ENCODE measurements around the gene IFT172. TPM values are rescaled to one million over a fixed set of nuclear protein-coding genes. Genes with fewer than 3 reads are reported as not detected.
"Not testable (repeated sequence)": the region's sequence is repeated elsewhere in the genome, so short reads cannot be mapped to it uniquely, and the experiment has no call there.

The IFT172 gene
- total and polyA plus RNA-seq, 5 experiments from 2014 or later: 1.1 to 40.6 (median 4.9) TPM

- POLR2A ChIA-PET: interaction anchor here (1.5 kb wide), 1 partner anchor 10 kb away, joined by 3 read pairs; no protein-coding TSS in a partner anchor
- no peaks in the 10 kb centered on the region for H3K9me3 Mint-ChIP-seq
- peak in 8 of 10 donors; percentile 16 to 79 (median 40) for DNase-seq
- ATAC-seq: peak; percentile 43 to 82
- H3K27me3 Mint-ChIP-seq: no peaks in the 10 kb centered on the region
- peaks cover 0 to 61% (median 30%) of the 10 kb centered on the region in 3 donors for H3K36me3 Mint-ChIP-seq
- H3K27ac Mint-ChIP-seq: peak within 1 kb of the TSS in 9 of 10 donors; percentile 3 to 93 (median 55)
- peaks cover 0 to 7% (median 6%) of the 10 kb centered on the region in 4 donors for H3K4me1 Mint-ChIP-seq
- H3K4me3 Mint-ChIP-seq: peak within 1 kb of the TSS in 2 of 10 donors; percentile 48
Observed at GRCh38 chr2:27441958-27442919, 47.3 kb downstream of the IFT172 start, which contains the start of gene KRTCAP3. KRTCAP3 (plus strand) TSS chr2:27442381; CDS start chr2:27442413, 32 bp downstream.

GRCh38 chr2:27441226-27441926 lies 48.2 kb downstream of the IFT172 start:
- peak overlapping the region in 4 of 10 donors; percentile 14 to 82 (median 42) for H3K27ac Mint-ChIP-seq
- peaks cover 0 to 67% (median 32%) of the 10 kb centered on the region in 3 donors for H3K36me3 Mint-ChIP-seq
- no peaks in the 10 kb centered on the region for H3K9me3 Mint-ChIP-seq
- H3K27me3 Mint-ChIP-seq: no peaks in the 10 kb centered on the region
- DNase-seq (no peak), ATAC-seq (no peak)
- no peak overlapping the region for H3K4me3 Mint-ChIP-seq
- peaks cover 0 to 7% (median 6%) of the 10 kb centered on the region in 4 donors for H3K4me1 Mint-ChIP-seq
- POLR2A ChIA-PET: interaction anchor here (1.5 kb wide), 1 partner anchor 9 kb away, joined by 3 read pairs; no protein-coding TSS in a partner anchor

DNA sequence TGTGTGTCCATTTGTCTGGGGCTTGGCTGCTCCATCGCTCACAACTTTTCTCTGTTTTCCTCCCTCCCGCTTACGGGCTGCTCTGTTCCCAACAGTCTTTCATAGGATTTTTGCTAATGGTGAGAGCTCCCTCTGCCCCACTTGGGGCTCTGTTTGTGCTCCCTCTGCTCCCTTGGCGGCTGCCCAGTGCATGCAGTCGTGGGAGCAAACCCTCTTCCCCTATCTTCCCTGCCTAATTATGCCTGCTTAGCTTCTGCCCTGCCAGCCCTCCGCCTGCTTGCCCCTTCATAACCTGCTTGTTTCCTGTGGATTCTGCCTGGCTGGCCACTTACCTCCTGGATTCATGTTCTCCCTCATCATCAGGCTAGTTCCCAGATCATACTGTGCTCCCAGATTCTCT lies 53.9 kb downstream of the IFT172 start:
- POLR2A ChIA-PET: interaction anchor here (1.1 kb wide), 1 partner anchor 13 kb away, joined by 3 read pairs; no protein-coding TSS in a partner anchor
- Mint-ChIP-seq H3K27me3 (no peaks in the 10 kb centered on the region), H3K27ac (peak overlapping the region in 4 of 10 donors; percentile 51 to 77 (median 64)), H3K36me3 (peaks cover 4 to 86% (median 37%) of the 10 kb centered on the region in 3 donors), H3K4me1 (peaks cover 15 to 36% (median 26%) of the 10 kb centered on the region in 4 donors), H3K9me3 (no peaks in the 10 kb centered on the region), H3K4me3 (no peak overlapping the region)
- DNase-seq (no peak), ATAC-seq (no peak)

- no peaks in the 10 kb centered on the region for H3K9me3 Mint-ChIP-seq
- peak overlapping the region in 9 of 10 donors; percentile 23 to 94 (median 63) for H3K4me3 Mint-ChIP-seq
- peak overlapping the region in 9 of 10 donors; percentile 14 to 96 (median 79) for H3K27ac Mint-ChIP-seq
- peaks cover 26 to 62% (median 50%) of the 10 kb centered on the region in 4 donors for H3K4me1 Mint-ChIP-seq
- no peak for DNase-seq
- H3K27me3 Mint-ChIP-seq: no peaks in the 10 kb centered on the region
- H3K36me3 Mint-ChIP-seq: peaks cover 4 to 44% (median 21%) of the 10 kb centered on the region in 3 donors
- no peak for ATAC-seq
- POLR2A ChIA-PET: interaction anchor here (0.6 to 1.8 kb wide), 4 partner anchors 8 to 232 kb away, joined by 4 to 6 read pairs (median 5); partner anchors contain the start of genes EIF2B4, PPM1G, SLC4A1AP and SNX17
Observed at GRCh38 chr2:27431395-27431794, 58.1 kb downstream of the IFT172 start.

DNA sequence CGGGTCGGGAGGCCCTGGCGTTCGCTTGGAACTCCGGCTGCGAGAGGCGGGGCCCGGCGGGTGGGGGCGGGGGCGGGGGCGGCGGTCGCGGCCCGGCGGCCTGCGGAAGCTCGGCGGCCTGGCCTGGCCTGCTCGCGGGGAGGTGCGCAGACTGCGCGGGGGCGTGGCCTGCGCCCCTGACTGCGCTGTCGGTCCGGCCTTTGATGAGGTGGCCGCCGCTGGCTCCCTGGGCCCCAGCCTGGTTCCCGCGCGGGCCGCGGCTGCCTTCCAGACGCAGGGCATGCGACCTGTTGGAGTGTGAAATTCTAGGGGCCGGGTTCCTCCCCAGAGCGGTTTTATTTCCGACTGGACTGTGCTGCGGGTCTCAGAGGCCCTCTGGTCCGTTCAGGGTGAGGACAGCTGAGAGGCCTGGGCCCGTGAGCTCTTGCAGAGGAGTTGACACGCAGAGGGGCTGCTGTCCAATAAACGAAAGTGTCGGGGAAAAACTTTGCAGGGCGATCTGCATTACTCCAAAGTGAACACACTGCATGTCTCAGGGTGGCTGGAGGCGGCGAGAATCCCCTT lies 60.5 kb downstream of the IFT172 start:
- peak; percentile 49 to 65 for ATAC-seq
- Mint-ChIP-seq H3K9me3 (no peaks in the 10 kb centered on the region), H3K4me3 (peak overlapping the region; percentile 94 to 100 (median 96)), H3K27ac (peak overlapping the region; percentile 90 to 99 (median 96)), H3K27me3 (no peaks in the 10 kb centered on the region), H3K36me3 (peaks cover 0 to 21% (median 7%) of the 10 kb centered on the region in 3 donors), H3K4me1 (peaks cover 26 to 50% (median 48%) of the 10 kb centered on the region in 4 donors)
- peak in 6 of 10 donors; percentile 41 to 77 (median 60) for DNase-seq
- POLR2A ChIA-PET: interaction anchor here (0.5 to 3.7 kb wide), 20 partner anchors 10 to 377 kb away, joined by 3 to 58 read pairs (median 5); partner anchors contain the start of genes AGBL5, EIF2B4, GTF3C2 and IFT172

- Mint-ChIP-seq H3K4me1 (peaks cover 22 to 45% (median 43%) of the 10 kb centered on the region in 4 donors), H3K4me3 (peak within 1 kb of the TSS; percentile 95 to 100 (median 98)), H3K27ac (peak within 1 kb of the TSS; percentile 94 to 99 (median 98)), H3K9me3 (no peaks in the 10 kb centered on the region), H3K36me3 (peaks cover 0 to 14% (median 4%) of the 10 kb centered on the region in 3 donors), H3K27me3 (no peaks in the 10 kb centered on the region)
- POLR2A ChIA-PET: interaction anchor here (0.7 to 3.7 kb wide), 21 partner anchors 9 to 377 kb away, joined by 3 to 58 read pairs (median 5); partner anchors contain the start of genes AGBL5, EIF2B4, GTF3C2 and IFT172
- DNase-seq (peak; percentile 81 to 93 (median 90)), ATAC-seq (peak; percentile 92 to 94)
Observed at GRCh38 chr2:27428213-27428977, 61.1 kb downstream of the IFT172 start, which contains the start of gene NRBP1. NRBP1 (plus strand) TSS chr2:27428631; CDS start chr2:27433274, 4,643 bp downstream.

DNA sequence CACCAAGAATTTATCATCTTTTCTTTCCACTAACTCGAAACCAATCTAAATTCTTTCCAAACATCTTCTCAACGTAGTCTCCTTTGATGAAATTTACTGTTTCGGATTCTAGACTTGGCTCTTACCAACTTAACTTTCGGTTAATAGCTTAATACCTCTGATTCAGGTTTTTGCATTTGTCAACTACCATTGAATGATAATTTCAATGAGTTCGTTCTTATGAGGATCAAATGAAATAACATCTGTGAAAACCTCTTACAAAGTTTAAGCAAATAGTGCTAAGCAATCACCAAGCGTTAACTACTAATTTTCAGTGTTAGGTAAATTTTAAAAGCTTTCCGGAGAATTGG lies 61.7 kb downstream of the IFT172 start:
- no peak for ATAC-seq

GRCh38 chr2:27425039-27425438 lies 64.5 kb downstream of the IFT172 start:
- not testable (repeated sequence) for H3K27ac Mint-ChIP-seq, DNase-seq, H3K4me3 Mint-ChIP-seq, H3K36me3 Mint-ChIP-seq, H3K9me3 Mint-ChIP-seq, H3K27me3 Mint-ChIP-seq, ATAC-seq
- H3K4me1 Mint-ChIP-seq: peaks cover 13 to 21% (median 18%) of the 10 kb centered on the region in 4 donors
- POLR2A ChIA-PET: interaction anchor here (0.6 to 0.8 kb wide), 2 partner anchors 15 to 70 kb away, joined by 3 to 6 read pairs; partner anchors contain the start of genes FNDC4 and PPM1G

More for the DNA sequence above, 61.7 kb downstream of the IFT172 start:
- peak overlapping the region; percentile 95 to 100 (median 98) for H3K4me3 Mint-ChIP-seq
- no peaks in the 10 kb centered on the region for H3K9me3 Mint-ChIP-seq
- H3K4me1 Mint-ChIP-seq: peaks cover 18 to 41% (median 39%) of the 10 kb centered on the region in 4 donors
- DNase-seq: no peak
- peak overlapping the region; percentile 94 to 99 (median 98) for H3K27ac Mint-ChIP-seq
- peaks cover 0 to 9% (median 0%) of the 10 kb centered on the region in 3 donors for H3K36me3 Mint-ChIP-seq
- POLR2A ChIA-PET: interaction anchor here (0.7 to 3.7 kb wide), 18 partner anchors 8 to 236 kb away, joined by 3 to 58 read pairs (median 6); partner anchors contain the start of genes EIF2B4, GTF3C2, IFT172 and PPM1G
- no peaks in the 10 kb centered on the region for H3K27me3 Mint-ChIP-seq

GRCh38 chr2:27422958-27423357 lies 66.6 kb downstream of the IFT172 start:
- no peaks in the 10 kb centered on the region for H3K9me3 Mint-ChIP-seq
- ATAC-seq (no peak), DNase-seq (no peak)
- no peaks in the 10 kb centered on the region for H3K27me3 Mint-ChIP-seq
- POLR2A ChIA-PET: no interaction called here
- peaks cover 4 to 10% (median 5%) of the 10 kb centered on the region in 4 donors for H3K4me1 Mint-ChIP-seq
- no peaks in the 10 kb centered on the region for H3K36me3 Mint-ChIP-seq
- no peak overlapping the region for H3K27ac Mint-ChIP-seq
- no peak overlapping the region for H3K4me3 Mint-ChIP-seq

GRCh38 chr2:27421660-27422250 lies 67.8 kb downstream of the IFT172 start:
- H3K9me3 Mint-ChIP-seq: no peaks in the 10 kb centered on the region
- POLR2A ChIA-PET: no interaction called here

More at GRCh38 chr2:27421660-27422250, 67.8 kb downstream of the IFT172 start:
- ATAC-seq (no peak), DNase-seq (no peak)
- Mint-ChIP-seq H3K4me3 (no peak overlapping the region), H3K27me3 (no peaks in the 10 kb centered on the region), H3K36me3 (no peaks in the 10 kb centered on the region), H3K4me1 (no peaks in the 10 kb centered on the region), H3K27ac (peak overlapping the region in 2 of 10 donors; percentile 33 to 50)

Data from naive thymus-derived CD8-positive, alpha-beta T cell (primary cell).